Measurements from ENCODE around the gene CASTOR1.

CASTOR1 gene

GRCh38 chr22:30285176-30285845 is 4.0 kb downstream of the CASTOR1 start:
- no peak for TF ChIP-seq CTCF (conservative IDR thresholded peaks at IDR 0.05; ENCODE audit: low read depth, low read length)
- no peak for DNase-seq (ENCODE audit: low read depth)
- no peak overlapping the region for H3K4me3 ChIP-seq (ENCODE audit: low read depth, low read length)

GRCh38 chr22:30284666-30285065 is 4.6 kb downstream of the CASTOR1 start:
- TF ChIP-seq CTCF (conservative IDR thresholded peaks at IDR 0.05; ENCODE audit: low read depth, low read length) = no peak
- DNase-seq (ENCODE audit: low read depth) = no peak
- no peak overlapping the region for H3K4me3 ChIP-seq (ENCODE audit: low read depth, low read length)

GRCh38 chr22:30284172-30284571 is 5.1 kb downstream of the CASTOR1 start:
- DNase-seq (ENCODE audit: low read depth) = no peak
- no peak overlapping the region for H3K4me3 ChIP-seq (ENCODE audit: low read depth, low read length)
- TF ChIP-seq CTCF (conservative IDR thresholded peaks at IDR 0.05; ENCODE audit: low read depth, low read length) = no peak

GRCh38 chr22:30283342-30283741 is 6.0 kb downstream of the CASTOR1 start:
- H3K4me3 ChIP-seq (ENCODE audit: low read depth, low read length) = no peak overlapping the region
- no peak for TF ChIP-seq CTCF (conservative IDR thresholded peaks at IDR 0.05; ENCODE audit: low read depth, low read length)
- no peak for DNase-seq (ENCODE audit: low read depth)

GRCh38 chr22:30282616-30283046 is 6.7 kb downstream of the CASTOR1 start:
- no peak for DNase-seq (ENCODE audit: low read depth)
- H3K4me3 ChIP-seq (ENCODE audit: low read depth, low read length) = no peak overlapping the region
- no peak for TF ChIP-seq CTCF (conservative IDR thresholded peaks at IDR 0.05; ENCODE audit: low read depth, low read length)

GRCh38 chr22:30280505-30280904 is 8.8 kb downstream of the CASTOR1 start:
- H3K4me3 ChIP-seq (ENCODE audit: low read depth, low read length) = no peak overlapping the region
- DNase-seq (ENCODE audit: low read depth) = peak; percentile 37
- TF ChIP-seq CTCF (conservative IDR thresholded peaks at IDR 0.05; ENCODE audit: low read depth, low read length) = no peak

- DNase-seq (ENCODE audit: low read depth) = no peak
- H3K4me3 ChIP-seq (ENCODE audit: low read depth, low read length) = no peak overlapping the region
- no peak for TF ChIP-seq CTCF (conservative IDR thresholded peaks at IDR 0.05; ENCODE audit: low read depth, low read length)
Measured at GRCh38 chr22:30279932-30280331, 9.4 kb downstream of the CASTOR1 start.

Measured in choroid plexus epithelial cell (primary cell).